Dermis microvascular lymphatic vessel endothelial cell (primary cell): ENCODE measurements around the gene COMT. TPM values are rescaled to one million over a fixed set of nuclear protein-coding genes. Genes with fewer than 3 reads are reported as not detected.

Source experiments
- DNase-seq, 2 donors: peaks; one replicate each; pipeline versions ENCODE4 v3.0.0 to v3.0.0-alpha.2; 2010; ENCODE audit warnings: low read depth in 2 of 2
- total RNA-seq: library from RNA; depleted of rRNA; stranded (reverse); fragments of >200 nt; gene quantifications from 2 replicates; pipeline ENCODE4 v1.2.1, GENCODE V29; 2014

COMT gene
- total RNA-seq, 1 donor from 2014 or later, result 253 TPM

DNA sequence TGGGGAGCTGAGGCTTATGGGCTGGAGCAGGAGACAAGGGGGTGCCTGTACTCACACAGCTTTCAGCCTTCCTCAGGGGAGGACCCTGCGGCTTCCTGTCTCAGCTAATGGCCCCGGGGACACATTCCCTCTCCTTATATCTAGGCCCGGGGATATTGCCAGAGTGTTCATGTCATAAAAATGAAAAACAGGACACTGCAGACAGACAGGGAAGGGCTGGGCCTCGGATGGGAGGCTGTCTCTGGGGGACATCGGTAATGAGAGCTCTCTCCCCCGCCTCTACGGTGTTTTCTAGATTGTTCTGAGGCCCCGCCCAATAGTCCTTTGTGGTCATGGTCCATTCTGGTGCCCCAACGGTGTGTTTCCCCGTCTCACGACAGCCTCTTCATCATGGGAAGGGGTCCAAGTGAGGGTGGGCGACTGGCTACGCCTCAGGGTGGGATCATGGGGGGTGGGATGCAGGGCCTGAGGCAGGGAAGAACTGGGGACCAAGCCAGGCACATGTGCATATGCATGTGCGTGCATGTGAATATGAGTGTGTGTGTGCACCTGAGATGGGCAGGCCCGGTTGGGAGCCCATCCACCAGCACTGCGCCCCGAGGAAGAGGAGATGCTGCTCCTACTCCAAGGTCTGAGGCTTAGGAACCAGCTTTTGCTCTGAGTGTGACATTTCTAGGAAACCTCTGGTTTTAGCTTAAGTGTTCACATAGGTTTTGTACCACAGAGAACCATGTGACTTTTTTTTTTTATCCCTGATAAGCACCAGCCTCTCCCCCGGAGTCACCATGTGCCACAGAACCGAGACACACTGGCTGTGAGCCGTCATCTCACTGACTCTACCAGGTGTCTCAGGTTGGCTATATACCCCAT lies 69.8 kb downstream of the COMT start:
- no peak for DNase-seq

DNA sequence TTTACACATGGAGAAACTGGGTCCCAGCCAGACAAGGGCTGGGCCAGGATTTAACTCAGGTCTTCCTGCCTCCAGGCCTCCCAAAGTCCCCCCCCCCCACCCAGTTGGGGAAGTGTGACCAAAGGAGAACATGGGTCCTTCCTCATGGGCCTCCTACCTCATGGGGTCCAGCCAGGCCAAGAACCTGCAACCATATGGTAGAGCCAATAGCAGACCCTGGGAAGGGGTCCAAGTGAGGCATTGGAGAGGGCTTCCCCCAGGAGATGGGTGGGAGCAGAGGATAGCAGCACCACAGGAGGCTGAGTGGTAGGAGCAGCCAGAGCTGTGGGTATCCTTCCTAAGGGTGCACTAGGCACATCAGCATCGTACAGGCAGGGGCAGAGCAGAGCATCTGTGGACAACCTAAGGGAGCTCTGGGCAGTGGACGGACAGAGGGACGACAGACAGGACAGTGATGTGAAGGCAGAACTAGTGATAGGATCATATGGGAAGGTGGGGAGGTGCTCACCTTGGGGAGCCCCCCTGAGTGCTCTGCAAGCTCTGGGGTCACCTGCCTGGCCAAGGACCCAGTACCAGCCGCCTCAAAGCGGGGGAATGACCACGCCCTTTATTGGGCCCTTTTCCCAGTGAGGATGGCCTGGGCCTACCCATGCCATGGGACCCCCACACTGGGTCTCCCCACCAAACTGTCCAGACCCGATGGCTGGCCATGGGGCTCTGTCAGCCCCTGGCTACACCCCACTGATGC lies 70.6 kb downstream of the COMT start:
- DNase-seq, result no peak

- DNase-seq, result no peak
These were observed 71.3 kb downstream of the COMT start for GRCh38 chr22:20012741-20013331.

DNA sequence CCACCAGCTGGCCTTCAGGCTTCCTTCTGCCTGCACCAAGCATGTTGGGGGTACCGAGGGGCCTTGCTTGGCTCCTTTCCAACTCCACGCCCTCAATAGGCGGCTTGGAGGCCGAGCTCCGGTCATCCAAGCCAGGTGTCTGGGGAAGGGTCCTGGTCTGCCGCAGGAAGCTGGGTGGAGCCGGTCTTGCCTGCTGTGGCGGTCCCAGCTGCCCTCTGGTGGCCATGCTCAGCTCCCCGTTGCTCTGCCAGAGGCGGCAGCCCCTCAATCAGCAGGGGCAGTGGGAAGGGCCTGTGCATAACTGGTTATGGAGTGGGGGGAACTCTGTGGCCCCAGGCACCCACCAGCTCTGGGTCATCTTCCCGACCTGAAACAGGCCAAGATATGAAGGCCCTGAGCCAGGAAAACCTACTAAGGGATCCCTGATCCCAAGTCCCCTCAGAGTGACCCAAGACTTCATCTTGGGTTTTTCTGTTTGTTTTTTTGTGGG lies 71.9 kb downstream of the COMT start:
- peak; percentile 46 to 75 for DNase-seq

DNA sequence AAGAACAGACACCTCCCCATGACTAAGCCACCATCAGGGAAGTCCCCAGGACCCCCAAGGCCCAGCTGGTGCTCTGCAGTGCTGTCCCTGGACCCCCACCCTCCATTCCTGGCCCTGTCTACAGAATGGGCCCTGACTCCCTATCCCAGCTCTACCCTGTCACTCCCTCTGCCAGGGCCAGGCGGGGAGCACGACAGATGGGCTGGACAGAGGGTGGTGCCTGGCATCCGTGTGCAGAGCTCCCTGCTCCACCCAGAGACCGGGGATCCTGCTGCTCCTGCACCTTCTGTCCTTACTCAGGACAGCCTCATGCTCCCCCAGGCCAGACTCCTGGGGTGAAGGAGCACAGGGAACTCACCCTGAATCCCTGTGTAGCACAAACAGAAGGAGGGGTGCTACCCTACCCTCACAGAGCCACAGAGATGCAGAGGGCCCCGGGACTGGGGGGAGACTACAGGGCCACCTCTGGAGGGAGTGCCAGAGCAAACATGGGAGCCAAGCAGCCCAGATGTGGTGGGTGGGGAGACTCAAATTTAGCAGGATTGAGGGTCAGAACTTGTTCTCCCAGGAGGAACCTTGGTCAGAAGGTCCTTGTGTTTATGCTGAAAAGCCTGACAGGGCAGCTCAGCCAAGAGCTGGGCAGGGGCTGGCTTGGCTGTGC lies 73.1 kb downstream of the COMT start:
- DNase-seq, result no peak

GRCh38 chr22:20015187-20015625 lies 73.6 kb downstream of the COMT start:
- DNase-seq, result no peak

DNA sequence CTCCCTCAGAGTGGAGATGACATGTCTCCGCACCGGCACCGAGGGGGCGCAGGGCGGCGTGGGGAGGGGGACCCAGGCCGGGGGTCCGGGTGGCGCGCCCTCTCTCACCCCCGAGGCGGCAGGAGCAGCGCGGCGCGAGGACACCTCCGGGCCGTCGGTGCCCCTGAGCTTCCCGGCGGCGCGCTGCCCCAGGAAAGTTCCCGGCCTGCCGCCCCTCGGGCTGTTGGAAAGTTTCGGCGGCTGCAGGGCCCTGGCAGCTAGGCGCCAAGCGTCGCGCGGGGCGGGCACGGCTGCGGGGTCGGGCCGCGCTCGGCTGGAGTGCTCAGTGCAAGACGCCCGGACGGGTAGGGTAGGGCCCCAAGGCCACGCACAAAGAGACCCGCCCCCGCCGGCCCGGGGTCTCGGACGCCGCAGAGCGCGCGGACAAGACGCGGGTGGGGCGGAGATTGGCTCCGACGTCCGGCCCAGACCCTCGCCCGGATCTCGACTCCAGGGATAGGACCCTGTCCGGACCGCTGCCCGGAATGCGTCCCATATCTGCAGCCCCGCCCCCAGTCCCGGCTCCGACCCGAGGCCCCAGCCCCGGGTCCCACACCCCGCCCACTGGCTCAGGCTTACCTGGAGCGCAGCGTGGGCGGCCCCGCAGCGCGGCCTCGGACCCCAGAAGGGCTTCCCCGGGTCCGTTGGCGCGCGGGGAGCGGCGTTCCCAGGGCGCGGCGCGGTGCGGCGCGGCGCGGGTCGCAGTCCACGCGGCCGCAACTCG lies 74.6 kb downstream of the COMT start:
- peak in 1 of 2 donors; percentile 38 for DNase-seq

DNA sequence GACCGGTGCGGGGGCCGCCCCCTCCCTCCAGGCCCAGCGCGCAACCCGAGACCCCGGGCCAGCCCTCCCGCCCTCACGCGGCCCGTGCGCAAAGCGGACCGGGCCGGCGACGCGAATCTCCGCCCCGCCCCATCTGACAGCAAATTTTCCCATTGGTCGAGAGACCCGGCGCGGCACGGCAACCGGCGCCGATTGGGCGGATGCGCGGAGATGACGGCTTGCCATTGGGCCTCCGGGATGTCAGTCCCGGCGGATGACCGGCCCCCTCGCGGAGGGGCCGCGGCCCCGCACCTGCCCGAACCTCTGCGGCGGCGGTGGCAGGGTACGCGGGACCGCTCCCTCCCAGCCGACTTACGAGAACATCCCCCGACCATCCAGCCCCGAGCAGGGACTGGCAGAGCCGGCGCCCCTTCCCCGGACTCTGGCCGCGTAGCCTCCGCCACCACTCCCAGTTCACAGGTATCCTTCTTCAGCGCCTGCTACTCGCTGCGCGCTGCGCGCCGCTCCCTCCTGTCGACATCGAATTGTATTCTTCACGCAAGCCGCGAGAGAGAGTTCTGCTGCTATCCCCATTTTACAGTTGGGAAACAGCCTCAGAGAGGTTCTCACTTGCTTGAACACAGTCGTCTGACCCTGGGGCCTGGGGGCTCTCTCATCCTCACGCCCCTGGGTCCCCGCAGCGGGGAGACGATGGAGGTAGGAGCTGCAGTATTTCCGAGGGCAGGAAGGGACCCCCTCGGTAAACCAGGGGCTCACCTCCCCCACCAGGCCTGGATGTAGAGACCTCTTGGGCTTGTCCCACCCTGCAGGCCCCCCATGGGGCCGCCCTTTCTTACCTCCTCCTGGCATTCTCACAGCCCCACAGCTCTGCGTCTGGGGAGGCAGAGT lies 75.4 kb downstream of the COMT start, which contains the start of gene ARVCF:
ARVCF (minus strand) TSS at position 90 of the 888 bp plus-strand sequence. CDS start 26,029 bp downstream, outside the sequence.
- peak; percentile 83 to 94 for DNase-seq

DNA sequence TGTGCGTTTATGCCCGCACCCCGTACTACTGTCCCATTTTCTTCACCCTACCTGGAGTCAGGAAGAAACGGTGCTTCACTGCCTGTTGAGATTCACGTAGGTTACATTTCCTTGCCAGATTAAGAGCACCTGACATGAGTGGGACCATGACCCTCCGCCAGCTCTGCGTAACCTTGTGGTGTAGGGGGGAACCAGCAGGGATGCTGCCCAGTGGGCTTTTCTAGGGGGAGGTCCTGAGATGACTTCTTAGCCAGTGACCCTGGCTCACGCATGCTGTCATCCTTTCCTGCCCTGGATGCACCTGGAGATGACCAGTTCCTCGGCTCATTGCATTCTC lies 76.0 kb downstream of the COMT start:
- DNase-seq, result no peak

GRCh38 chr22:20018001-20018400 lies 76.4 kb downstream of the COMT start:
- DNase-seq, result no peak

Other genes starting within 250 kb of the COMT start
- gene SEPTIN5, start 227.3 kb upstream of the COMT start, total RNA-seq, result 23.4 and 42.1 TPM in 2 replicates
- gene GP1BB, start 218.2 kb upstream of the COMT start, total RNA-seq, result 2.7 and 5.3 TPM in 2 replicates
- 30.4 and 62.8 TPM in 2 replicates for gene TBX1, start 181.0 kb upstream of the COMT start, total RNA-seq
- 5.4 and 5.5 TPM in 2 replicates for gene GNB1L, start 86.9 kb upstream of the COMT start, total RNA-seq
- 16.0 and 28.3 TPM in 2 replicates for gene RTL10, start 86.9 kb upstream of the COMT start, total RNA-seq
- gene TXNRD2, start within 50 bp of the COMT start, total RNA-seq, result 66.5 and 75.4 TPM in 2 replicates
- 60.0 and 81.3 TPM in 2 replicates for gene ARVCF, start 75.1 kb downstream of the COMT start, total RNA-seq
- gene TANGO2, start 79.3 kb downstream of the COMT start, total RNA-seq, result 40.1 and 75.0 TPM in 2 replicates
- 20.9 and 24.5 TPM in 2 replicates for gene DGCR8, start 138.5 kb downstream of the COMT start, total RNA-seq
- gene RANBP1, start 174.3 kb downstream of the COMT start, total RNA-seq, result 113 and 148 TPM in 2 replicates
- 23.0 and 36.2 TPM in 2 replicates for gene TRMT2A, start 175.5 kb downstream of the COMT start, total RNA-seq
- 3.0 and 10.7 TPM in 2 replicates for gene ZDHHC8, start 190.0 kb downstream of the COMT start, total RNA-seq
- gene CCDC188, start 209.3 kb downstream of the COMT start, total RNA-seq, result 4.9 and 5.0 TPM in 2 replicates